Measurements from ENCODE around the gene FRMD4A. TPM values are rescaled to one million over a fixed set of nuclear protein-coding genes. Genes with fewer than 3 reads are reported as not detected.

The FRMD4A gene
- total RNA-seq: 10 to 100 TPM in 1 of 2 donors, 1 to 10 TPM in 1; 8.6 to 10.2 TPM

DNA sequence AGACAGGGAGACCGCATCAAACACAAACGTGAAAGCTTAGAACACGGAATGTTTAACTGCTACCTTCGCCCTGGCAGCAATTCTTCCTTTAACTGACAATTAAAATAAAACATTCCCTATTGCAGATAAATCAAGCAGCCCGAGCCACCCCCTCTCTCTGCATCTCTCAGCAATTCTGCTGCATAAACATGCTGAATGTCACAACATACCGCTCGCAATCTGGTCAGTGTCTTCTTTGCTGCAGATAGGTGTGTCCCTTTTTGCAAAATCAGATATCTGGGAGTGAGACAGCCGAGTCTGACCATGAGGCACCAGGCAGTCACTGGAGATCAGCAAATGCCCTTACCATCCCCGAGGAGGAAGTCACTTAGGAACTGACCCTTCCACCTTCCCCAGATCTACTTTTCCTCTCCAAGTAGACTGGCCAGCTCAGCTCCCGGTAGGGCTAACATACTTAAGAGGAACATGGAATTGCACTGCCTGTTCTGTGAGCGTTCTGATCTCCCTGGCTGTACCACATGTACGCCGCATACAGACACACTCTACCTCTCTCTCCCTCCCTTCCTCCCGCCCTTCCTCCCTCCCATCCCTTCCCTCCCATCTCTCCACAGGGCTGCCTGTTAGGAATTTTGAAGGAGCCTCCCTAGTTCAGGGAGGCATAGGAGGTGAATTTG lies at the start of gene FRMD4A:
FRMD4A (minus strand) TSS at position 537 of the 674 bp plus-strand sequence.
- H3K27ac ChIP-seq: no peak within 1 kb of the TSS
- H3K9ac ChIP-seq (ENCODE audit: low read depth in 2 of 2, low read length in 2 of 2): no peak within 1 kb of the TSS
- H3K27me3 ChIP-seq: no peaks in the 10 kb centered on the region
- DNase-seq: no peak
- intact Hi-C loops (cut with DNase I): no loop called here
- TF ChIP-seq, protein P1, sequence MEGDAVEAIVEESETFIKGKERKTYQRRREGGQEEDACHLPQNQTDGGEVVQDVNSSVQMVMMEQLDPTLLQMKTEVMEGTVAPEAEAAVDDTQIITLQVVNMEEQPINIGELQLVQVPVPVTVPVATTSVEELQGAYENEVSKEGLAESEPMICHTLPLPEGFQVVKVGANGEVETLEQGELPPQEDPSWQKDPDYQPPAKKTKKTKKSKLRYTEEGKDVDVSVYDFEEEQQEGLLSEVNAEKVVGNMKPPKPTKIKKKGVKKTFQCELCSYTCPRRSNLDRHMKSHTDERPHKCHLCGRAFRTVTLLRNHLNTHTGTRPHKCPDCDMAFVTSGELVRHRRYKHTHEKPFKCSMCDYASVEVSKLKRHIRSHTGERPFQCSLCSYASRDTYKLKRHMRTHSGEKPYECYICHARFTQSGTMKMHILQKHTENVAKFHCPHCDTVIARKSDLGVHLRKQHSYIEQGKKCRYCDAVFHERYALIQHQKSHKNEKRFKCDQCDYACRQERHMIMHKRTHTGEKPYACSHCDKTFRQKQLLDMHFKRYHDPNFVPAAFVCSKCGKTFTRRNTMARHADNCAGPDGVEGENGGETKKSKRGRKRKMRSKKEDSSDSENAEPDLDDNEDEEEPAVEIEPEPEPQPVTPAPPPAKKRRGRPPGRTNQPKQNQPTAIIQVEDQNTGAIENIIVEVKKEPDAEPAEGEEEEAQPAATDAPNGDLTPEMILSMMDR (IDR thresholded peaks at IDR 0.05): no peak
- no peaks in the 10 kb centered on the region for H3K4me1 ChIP-seq
- no peaks in the 10 kb centered on the region for H3K36me3 ChIP-seq
- no peak within 1 kb of the TSS for H3K4me3 ChIP-seq
- H3K9me3 ChIP-seq: no peaks in the 10 kb centered on the region

DNA sequence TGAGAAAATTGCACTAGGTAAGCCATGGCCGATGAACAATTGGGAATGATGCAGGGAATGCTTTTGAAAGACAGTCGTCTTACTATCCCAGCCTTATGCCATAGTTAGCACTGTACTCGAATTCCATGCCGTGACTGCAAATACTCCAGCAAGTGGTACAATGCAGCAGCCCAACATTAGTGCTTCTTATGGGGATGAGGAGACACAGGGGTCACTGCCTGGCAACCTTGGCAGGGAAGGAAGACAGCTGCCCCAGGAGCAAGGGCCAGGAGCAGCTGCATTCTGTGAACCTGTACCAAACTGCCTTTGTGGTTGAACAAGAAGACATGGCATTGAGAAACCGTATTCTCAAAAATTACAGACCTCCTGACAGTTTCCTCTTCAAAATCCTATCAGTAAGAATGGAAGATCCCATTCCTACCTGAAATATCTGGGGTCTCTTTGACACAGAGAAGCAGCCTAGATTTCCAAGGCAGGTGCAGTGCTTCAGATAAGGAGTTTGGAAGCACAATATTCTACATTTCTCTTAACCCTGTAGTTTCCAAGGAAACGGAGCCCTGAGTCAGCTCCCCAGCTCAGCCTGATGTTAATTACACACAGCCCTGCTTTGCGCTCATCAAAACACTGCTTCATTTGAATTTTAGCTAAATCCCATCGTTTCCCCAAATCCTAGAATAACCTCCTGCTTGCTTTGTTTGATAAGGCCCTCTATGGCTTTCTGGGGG lies 49.0 kb upstream of the FRMD4A start:
- Histone ChIP-seq H3K4me1 (no peaks in the 10 kb centered on the region), H3K27me3 (no peaks in the 10 kb centered on the region), H3K9me3 (no peaks in the 10 kb centered on the region), H3K36me3 (no peaks in the 10 kb centered on the region), H3K27ac (no peak overlapping the region), H3K4me3 (no peak overlapping the region), H3K9ac (ENCODE audit: low read depth in 2 of 2, low read length in 2 of 2) (no peak overlapping the region)
- TF ChIP-seq, protein P1 (IDR thresholded peaks at IDR 0.05): no peak
- intact Hi-C loops (cut with DNase I): no loop called here
- DNase-seq: no peak

DNA sequence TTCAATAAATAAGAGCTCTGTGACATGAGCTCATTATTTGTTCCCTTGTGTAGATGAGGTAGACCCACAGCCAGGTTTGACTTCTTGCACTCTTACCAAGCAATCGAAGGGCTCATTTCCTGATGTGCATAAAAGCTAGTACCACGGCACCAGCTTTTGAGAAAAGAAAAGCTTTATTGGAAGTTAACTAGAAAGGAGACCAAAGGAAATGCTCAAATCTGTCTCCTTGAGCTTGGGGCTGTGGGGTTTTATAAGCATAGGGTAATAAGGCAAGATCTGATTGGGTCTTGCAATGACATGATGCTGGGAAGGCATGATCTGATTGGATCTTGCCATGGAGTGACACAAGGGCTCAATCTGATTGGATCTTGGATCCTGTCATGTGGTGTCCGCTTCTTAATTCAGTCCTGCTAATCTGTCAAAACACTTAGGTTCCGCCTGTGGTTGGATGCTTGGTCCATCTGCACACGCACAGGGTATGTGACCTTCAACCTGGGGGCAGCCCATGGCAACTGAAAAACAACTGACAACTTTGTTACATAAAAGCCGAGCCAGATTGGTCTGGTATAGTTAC lies 47.8 kb upstream of the FRMD4A start:
- DNase-seq: no peak
- intact Hi-C loops (cut with DNase I): no loop called here
- Histone ChIP-seq H3K27ac (no peak overlapping the region), H3K9ac (ENCODE audit: low read depth in 2 of 2, low read length in 2 of 2) (no peak overlapping the region), H3K9me3 (no peaks in the 10 kb centered on the region), H3K36me3 (no peaks in the 10 kb centered on the region), H3K4me1 (no peaks in the 10 kb centered on the region), H3K4me3 (no peak overlapping the region), H3K27me3 (no peaks in the 10 kb centered on the region)
- TF ChIP-seq, protein P1 (IDR thresholded peaks at IDR 0.05): no peak

DNA sequence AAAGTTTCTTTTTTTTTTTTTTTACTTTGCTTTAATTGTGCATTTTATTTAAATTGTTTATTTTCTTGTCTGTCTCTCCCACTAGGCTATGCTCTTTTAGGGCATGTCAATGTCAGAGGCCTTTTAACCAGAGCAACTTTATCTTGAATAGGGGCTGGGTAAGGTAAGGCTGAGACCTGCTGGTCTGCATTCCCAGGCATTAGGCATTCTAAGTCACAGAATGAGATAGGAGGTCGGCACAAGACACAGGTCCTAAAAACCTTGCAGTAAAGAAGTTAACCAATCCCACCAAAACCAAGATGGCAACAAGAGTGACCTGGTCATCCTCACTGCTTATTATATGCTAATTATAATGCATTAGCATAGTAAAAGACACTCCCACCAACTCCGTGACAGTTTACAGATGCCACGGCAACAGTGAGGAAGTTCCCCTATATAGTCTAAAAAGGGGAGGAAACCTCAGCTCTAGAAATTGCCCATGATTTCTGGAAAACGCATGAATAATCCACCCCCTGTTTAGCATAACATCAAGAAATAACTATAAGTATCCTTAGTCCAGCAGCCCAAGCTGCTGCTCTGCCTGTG lies 47.0 kb upstream of the FRMD4A start:
- H3K4me1 ChIP-seq: no peaks in the 10 kb centered on the region
- no peaks in the 10 kb centered on the region for H3K36me3 ChIP-seq
- no peaks in the 10 kb centered on the region for H3K27me3 ChIP-seq
- TF ChIP-seq, protein P1 (IDR thresholded peaks at IDR 0.05): no peak
- no peak for DNase-seq
- no peak overlapping the region for H3K27ac ChIP-seq
- no peaks in the 10 kb centered on the region for H3K9me3 ChIP-seq
- intact Hi-C loops (cut with DNase I): no loop called here
- H3K4me3 ChIP-seq: no peak overlapping the region
- no peak overlapping the region for H3K9ac ChIP-seq (ENCODE audit: low read depth in 2 of 2, low read length in 2 of 2)

DNA sequence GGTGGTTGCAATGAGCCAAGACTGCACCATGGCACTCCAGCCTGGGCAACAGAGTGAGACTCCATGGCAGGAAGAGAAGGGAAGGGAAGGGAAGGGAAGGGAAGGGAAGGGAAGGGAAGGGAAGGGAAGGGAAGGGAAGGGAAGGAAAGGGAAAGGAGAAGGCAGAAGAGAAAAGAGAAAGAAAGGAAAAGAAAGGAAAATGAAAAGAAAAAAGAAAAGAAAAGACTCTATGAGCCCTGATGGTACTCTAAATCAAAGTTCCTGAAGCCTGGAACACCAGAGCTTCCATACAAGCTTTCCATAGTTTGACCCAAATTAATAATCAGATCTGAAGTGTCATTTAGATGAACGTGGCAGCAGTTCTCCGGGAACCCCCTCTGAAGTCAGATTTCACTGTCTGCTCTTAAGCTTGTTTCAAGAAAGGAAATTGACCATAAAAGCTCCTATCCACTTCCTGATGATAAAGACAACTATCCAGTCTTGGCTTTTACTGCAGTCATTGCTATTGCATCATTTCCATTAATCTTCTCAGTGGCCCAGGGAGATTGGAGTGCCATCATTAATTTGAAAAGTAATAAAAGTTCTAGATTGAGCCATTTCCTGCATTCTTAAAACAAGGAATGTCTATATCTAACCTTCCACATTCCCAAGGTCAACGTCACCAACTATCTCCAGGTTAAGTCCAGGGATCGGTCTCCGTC lies 44.2 kb upstream of the FRMD4A start:
- no peak for DNase-seq
- Histone ChIP-seq H3K4me1 (no peaks in the 10 kb centered on the region), H3K9ac (ENCODE audit: low read depth in 2 of 2, low read length in 2 of 2) (no peak overlapping the region), H3K9me3 (no peaks in the 10 kb centered on the region), H3K36me3 (no peaks in the 10 kb centered on the region), H3K4me3 (no peak overlapping the region), H3K27me3 (no peaks in the 10 kb centered on the region), H3K27ac (no peak overlapping the region)
- TF ChIP-seq, protein P1 (IDR thresholded peaks at IDR 0.05): no peak
- intact Hi-C loops (cut with DNase I): no loop called here
